WTC11 (cell line): ENCODE data around the gene SRGAP1. TPM values are rescaled to one million over a fixed set of nuclear protein-coding genes. Genes with fewer than 3 reads are reported as not detected.
"Not testable (repeated sequence)": the region's sequence is repeated elsewhere in the genome, so short reads cannot be mapped to it uniquely, and the experiment has no call there.

Source experiments
- ATAC-seq: fragments of 200-7000 bp; cut with Tn5 transposase; 2 replicates; pipeline ENCODE4 v1.10.0; 2021; ENCODE audit warnings: mild to moderate bottlenecking, moderate library complexity
- CTCF ChIA-PET: fragments of 300-600 bp; sonication (Branson Sonifier 250); formaldehyde crosslinking; loops from one replicate; lab custom pipeline; 2021; ENCODE audit warnings: antibody characterized with exemption; lab: Charles Lee
- POLR2A ChIA-PET: fragments of 350-600 bp; sonication (Branson Sonifier 250); formaldehyde crosslinking; loops from one replicate; lab custom pipeline; 2021; ENCODE audit warnings: antibody characterized with exemption; lab: Charles Lee
- DNase-seq: peaks from one replicate; pipeline ENCODE4 v3.0.0; 2021; ENCODE audit warnings: low spot score
- H3K27ac Mint-ChIP-seq: 2 replicates; pipeline ENCODE4 v1.8.0; 2021; ENCODE audit warnings: mixed read lengths
- H3K27me3 Mint-ChIP-seq: 2 replicates; pipeline ENCODE4 v1.8.0; 2021; ENCODE audit warnings: low read depth, mild to moderate bottlenecking, moderate library complexity, mixed read lengths
- H3K36me3 Mint-ChIP-seq: 2 replicates; pipeline ENCODE4 v1.8.0; 2021; ENCODE audit warnings: mixed read lengths
- H3K4me1 Mint-ChIP-seq: 2 replicates; pipeline ENCODE4 v1.8.0; 2022; ENCODE audit warnings: mixed read lengths
- H3K4me3 Mint-ChIP-seq: 2 replicates; pipeline ENCODE4 v1.8.0; 2021; ENCODE audit warnings: mild to moderate bottlenecking, moderate library complexity, mixed read lengths
- H3K9me3 Mint-ChIP-seq: 2 replicates; pipeline ENCODE4 v1.8.0; 2021; ENCODE audit warnings: mixed read lengths
- ATF1 ChIP-seq: sonication (generic); formaldehyde crosslinking; IDR thresholded peaks from 2 replicates; pipeline ENCODE4 v1.8.1; 2023; ENCODE audit warnings: mild to moderate bottlenecking, moderate library complexity, missing genetic modification reagents
- CREB1 ChIP-seq: sonication (generic); formaldehyde crosslinking; IDR thresholded peaks from 2 replicates; pipeline ENCODE4 v1.8.0; 2023; ENCODE audit warnings: mild to moderate bottlenecking, missing genetic modification reagents
- HMGA2 ChIP-seq: fragments of 250-450 bp; sonication (Bioruptor Pico); IDR thresholded peaks from 2 replicates; pipeline ENCODE4 v1.4.0; 2021; ENCODE audit warnings: mild to moderate bottlenecking, moderate library complexity
- NR1H2 ChIP-seq: sonication (generic); formaldehyde crosslinking; IDR thresholded peaks from 2 replicates; pipeline ENCODE4 v1.9.0; 2021; ENCODE audit warnings: mild to moderate bottlenecking, moderate library complexity, missing genetic modification reagents
- OVOL2 ChIP-seq: fragments of 250-450 bp; sonication (Bioruptor Pico); IDR thresholded peaks from 2 replicates; pipeline ENCODE4 v1.9.0; 2021; ENCODE audit warnings: mild to moderate bottlenecking, borderline replicate concordance
- RELA ChIP-seq: sonication (generic); formaldehyde crosslinking; IDR thresholded peaks from 2 replicates; pipeline ENCODE4 v1.8.1; 2022; ENCODE audit warnings: missing genetic modification reagents, mild to moderate bottlenecking, borderline replicate concordance
- SOX15 ChIP-seq: fragments of 250-450 bp; sonication (Bioruptor Pico); IDR thresholded peaks from 2 replicates; pipeline ENCODE4 v1.9.0; 2021; ENCODE audit warnings: mild to moderate bottlenecking
- TEAD4 ChIP-seq: sonication (generic); formaldehyde crosslinking; IDR thresholded peaks from 2 replicates; pipeline ENCODE4 v1.8.0; 2022; ENCODE audit warnings: mild to moderate bottlenecking, missing genetic modification reagents
- ZNF138 ChIP-seq: sonication (generic); formaldehyde crosslinking; conservative IDR thresholded peaks from 2 replicates; pipeline ENCODE4 v1.8.1; 2022; ENCODE audit warnings: mild to moderate bottlenecking, moderate library complexity, missing genetic modification reagents
- ZNF219 ChIP-seq: sonication (generic); formaldehyde crosslinking; IDR thresholded peaks from 2 replicates; pipeline ENCODE4 v1.8.0; 2023; ENCODE audit warnings: missing genetic modification reagents, mild to moderate bottlenecking, borderline replicate concordance
- ZNF263 ChIP-seq: sonication (generic); formaldehyde crosslinking; IDR thresholded peaks from 2 replicates; pipeline ENCODE4 v1.8.1; 2022; ENCODE audit warnings: low read depth, mild to moderate bottlenecking, moderate library complexity, missing genetic modification reagents
- total RNA-seq: library from RNA; stranded (reverse); gene quantifications from 3 replicates; pipeline ENCODE4 v1.2.3, GENCODE V29; 2021
- TF ChIP-seq, protein P1 (sequence below): sonication (generic); formaldehyde crosslinking; IDR thresholded peaks from 2 replicates; pipeline ENCODE4 v1.8.0; 2022; ENCODE audit warnings: mild to moderate bottlenecking, missing genetic modification reagents
- TF ChIP-seq, protein P2 (sequence below): sonication (generic); formaldehyde crosslinking; IDR thresholded peaks from 2 replicates; pipeline ENCODE4 v1.8.1; 2023; ENCODE audit warnings: mild to moderate bottlenecking, missing genetic modification reagents
- TF ChIP-seq, protein P3 (sequence below): sonication (generic); formaldehyde crosslinking; IDR thresholded peaks from 2 replicates; pipeline ENCODE4 v1.8.1; 2023; ENCODE audit warnings: mild to moderate bottlenecking, missing genetic modification reagents
- TF ChIP-seq, protein P4 (sequence below): sonication (generic); formaldehyde crosslinking; conservative IDR thresholded peaks from 2 replicates; pipeline ENCODE4 v1.8.1; 2022; ENCODE audit warnings: mild to moderate bottlenecking, missing genetic modification reagents

Gene SRGAP1
- total RNA-seq, 1 experiment from 2014 or later: 10.3 TPM

DNA sequence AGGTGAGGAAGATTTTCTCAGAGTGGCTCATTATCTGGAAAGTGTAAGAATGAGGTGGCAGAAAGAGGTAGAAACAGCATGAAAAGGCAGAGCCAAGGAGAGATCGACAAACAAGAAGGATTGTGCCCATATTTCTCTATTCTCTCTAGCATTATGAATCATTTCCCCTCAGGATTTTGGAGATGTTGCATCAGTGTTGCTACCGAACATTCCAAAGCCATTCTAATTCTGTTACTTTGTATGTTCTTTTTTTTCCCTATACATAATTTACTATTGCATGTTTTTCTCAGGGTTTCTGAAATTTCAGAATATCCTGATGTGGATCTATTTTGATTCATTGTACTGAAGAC, 316.2 kb downstream of the SRGAP1 start (continued):
- TF ChIP-seq, protein P1, sequence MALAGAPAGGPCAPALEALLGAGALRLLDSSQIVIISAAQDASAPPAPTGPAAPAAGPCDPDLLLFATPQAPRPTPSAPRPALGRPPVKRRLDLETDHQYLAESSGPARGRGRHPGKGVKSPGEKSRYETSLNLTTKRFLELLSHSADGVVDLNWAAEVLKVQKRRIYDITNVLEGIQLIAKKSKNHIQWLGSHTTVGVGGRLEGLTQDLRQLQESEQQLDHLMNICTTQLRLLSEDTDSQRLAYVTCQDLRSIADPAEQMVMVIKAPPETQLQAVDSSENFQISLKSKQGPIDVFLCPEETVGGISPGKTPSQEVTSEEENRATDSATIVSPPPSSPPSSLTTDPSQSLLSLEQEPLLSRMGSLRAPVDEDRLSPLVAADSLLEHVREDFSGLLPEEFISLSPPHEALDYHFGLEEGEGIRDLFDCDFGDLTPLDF (CRISPR knock-in tag): no peak
- TF ChIP-seq TEAD4 (no peak), ATF1 (no peak), OVOL2 (CRISPR knock-in tag) (no peak), ZNF138 (no peak), CREB1 (CRISPR knock-in tag) (no peak), RELA (no peak), NR1H2 (CRISPR knock-in tag) (no peak), HMGA2 (CRISPR knock-in tag) (no peak)
- TF ChIP-seq, protein P2, sequence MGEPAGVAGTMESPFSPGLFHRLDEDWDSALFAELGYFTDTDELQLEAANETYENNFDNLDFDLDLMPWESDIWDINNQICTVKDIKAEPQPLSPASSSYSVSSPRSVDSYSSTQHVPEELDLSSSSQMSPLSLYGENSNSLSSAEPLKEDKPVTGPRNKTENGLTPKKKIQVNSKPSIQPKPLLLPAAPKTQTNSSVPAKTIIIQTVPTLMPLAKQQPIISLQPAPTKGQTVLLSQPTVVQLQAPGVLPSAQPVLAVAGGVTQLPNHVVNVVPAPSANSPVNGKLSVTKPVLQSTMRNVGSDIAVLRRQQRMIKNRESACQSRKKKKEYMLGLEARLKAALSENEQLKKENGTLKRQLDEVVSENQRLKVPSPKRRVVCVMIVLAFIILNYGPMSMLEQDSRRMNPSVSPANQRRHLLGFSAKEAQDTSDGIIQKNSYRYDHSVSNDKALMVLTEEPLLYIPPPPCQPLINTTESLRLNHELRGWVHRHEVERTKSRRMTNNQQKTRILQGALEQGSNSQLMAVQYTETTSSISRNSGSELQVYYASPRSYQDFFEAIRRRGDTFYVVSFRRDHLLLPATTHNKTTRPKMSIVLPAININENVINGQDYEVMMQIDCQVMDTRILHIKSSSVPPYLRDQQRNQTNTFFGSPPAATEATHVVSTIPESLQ (CRISPR knock-in tag): no peak
- TF ChIP-seq, protein P3, sequence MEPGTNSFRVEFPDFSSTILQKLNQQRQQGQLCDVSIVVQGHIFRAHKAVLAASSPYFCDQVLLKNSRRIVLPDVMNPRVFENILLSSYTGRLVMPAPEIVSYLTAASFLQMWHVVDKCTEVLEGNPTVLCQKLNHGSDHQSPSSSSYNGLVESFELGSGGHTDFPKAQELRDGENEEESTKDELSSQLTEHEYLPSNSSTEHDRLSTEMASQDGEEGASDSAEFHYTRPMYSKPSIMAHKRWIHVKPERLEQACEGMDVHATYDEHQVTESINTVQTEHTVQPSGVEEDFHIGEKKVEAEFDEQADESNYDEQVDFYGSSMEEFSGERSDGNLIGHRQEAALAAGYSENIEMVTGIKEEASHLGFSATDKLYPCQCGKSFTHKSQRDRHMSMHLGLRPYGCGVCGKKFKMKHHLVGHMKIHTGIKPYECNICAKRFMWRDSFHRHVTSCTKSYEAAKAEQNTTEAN (CRISPR knock-in tag): no peak
- TF ChIP-seq, protein P4, sequence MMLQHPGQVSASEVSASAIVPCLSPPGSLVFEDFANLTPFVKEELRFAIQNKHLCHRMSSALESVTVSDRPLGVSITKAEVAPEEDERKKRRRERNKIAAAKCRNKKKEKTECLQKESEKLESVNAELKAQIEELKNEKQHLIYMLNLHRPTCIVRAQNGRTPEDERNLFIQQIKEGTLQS (CRISPR knock-in tag): no peak

DNA sequence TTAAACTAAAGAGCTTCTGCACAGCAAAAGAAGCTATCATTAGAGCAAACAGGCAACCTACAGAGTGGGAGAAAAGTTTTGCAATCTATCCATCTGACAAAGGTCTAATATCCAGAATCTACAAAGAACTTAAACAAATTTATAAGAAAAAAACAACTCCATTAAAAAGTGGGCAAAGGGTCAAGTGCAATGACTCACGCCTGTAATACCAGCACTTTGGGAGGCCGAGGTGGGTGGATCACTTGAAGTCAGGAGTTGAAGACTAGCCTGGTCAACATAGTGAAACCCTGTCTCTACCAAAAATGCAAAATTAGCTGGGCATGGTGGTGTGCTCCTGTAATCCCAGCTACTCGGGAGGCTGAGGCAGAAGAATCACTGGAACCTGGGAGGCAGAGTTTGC, 322.1 kb downstream of the SRGAP1 start:
- POLR2A ChIA-PET: not testable (repeated sequence)

DNA sequence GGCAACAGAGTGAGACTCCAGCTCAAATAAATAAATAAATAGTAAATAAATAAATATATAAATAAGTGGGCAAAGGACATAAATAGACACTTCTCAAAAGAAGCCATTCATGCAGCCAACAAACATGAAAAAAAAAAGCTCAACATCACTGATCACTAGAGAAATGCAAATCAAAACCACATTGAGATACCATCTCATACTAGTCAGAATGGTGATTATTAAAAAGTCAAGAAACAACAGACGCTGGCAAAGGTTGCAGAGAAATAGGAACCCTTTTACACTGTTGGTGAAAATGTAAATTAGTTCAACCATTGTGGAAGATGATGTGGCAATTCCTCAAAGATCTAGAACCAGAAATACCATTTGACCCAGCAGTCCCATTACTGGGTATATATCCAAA, 322.5 kb downstream of the SRGAP1 start:
- not testable (repeated sequence) for H3K9me3 Mint-ChIP-seq, H3K27me3 Mint-ChIP-seq, ATAC-seq, H3K27ac Mint-ChIP-seq, DNase-seq, H3K4me3 Mint-ChIP-seq, H3K36me3 Mint-ChIP-seq
- H3K4me1 Mint-ChIP-seq: peaks cover 24% of the 10 kb centered on the region
- CTCF ChIA-PET: interaction anchor here (0.6 kb wide), 1 partner anchor 48 kb away, joined by 3 read pairs; no protein-coding TSS in a partner anchor
- POLR2A ChIA-PET: interaction anchor here (0.6 kb wide), 1 partner anchor 57 kb away, joined by 3 read pairs; no protein-coding TSS in a partner anchor

More for the DNA sequence above, 322.1 kb downstream of the SRGAP1 start:
- DNase-seq, H3K27me3 Mint-ChIP-seq, H3K9me3 Mint-ChIP-seq, CTCF ChIA-PET, H3K36me3 Mint-ChIP-seq, H3K4me3 Mint-ChIP-seq, H3K27ac Mint-ChIP-seq, ATAC-seq: not testable (repeated sequence)
- peaks cover 20% of the 10 kb centered on the region for H3K4me1 Mint-ChIP-seq

DNA sequence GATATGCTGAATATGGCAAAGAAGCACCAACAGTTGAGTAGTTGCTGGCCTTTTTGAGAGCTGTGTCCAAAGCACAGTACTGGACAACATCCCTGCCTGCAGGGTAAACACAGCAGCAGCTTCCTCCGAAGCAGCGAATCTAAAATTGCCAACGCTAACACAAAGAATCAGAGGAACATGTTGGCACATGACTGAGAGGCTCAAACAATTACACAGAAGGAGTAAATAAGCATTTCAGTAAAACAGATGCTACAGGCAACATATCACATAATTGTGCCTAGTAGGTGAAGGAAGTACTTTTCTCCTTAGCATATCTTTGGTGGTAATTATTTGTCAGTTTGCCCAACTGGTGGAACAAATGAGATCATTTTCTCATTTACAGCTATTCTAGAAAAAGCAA, 325.5 kb downstream of the SRGAP1 start:
- POLR2A ChIA-PET: interaction anchor here (0.6 kb wide), 1 partner anchor 16 kb away, joined by 3 read pairs; no protein-coding TSS in a partner anchor
- no peak overlapping the region for H3K4me3 Mint-ChIP-seq
- DNase-seq: no peak
- H3K4me1 Mint-ChIP-seq: peaks cover 25% of the 10 kb centered on the region
- H3K27ac Mint-ChIP-seq: peak overlapping the region; percentile 59; the same call in 1 of the 2 replicates
- no peaks in the 10 kb centered on the region for H3K27me3 Mint-ChIP-seq
- peaks cover 7% of the 10 kb centered on the region for H3K9me3 Mint-ChIP-seq
- CTCF ChIA-PET: interaction anchor here (1.7 kb wide), 1 partner anchor 11 kb away, joined by 5 read pairs; no protein-coding TSS in a partner anchor
- H3K36me3 Mint-ChIP-seq: peaks cover 4% of the 10 kb centered on the region; the same call in 1 of the 2 replicates
- ATAC-seq: no peak
- TF ChIP-seq SOX15 (CRISPR knock-in tag) (no peak), ZNF219 (no peak), ZNF263 (CRISPR knock-in tag) (no peak)
